Ramos (cell line): Measurements from ENCODE around the gene PRRC1.

ENCODE experiments used
- in situ Hi-C: fragments of 300-500 bp; cut with MboI; formaldehyde crosslinking; loops from one replicate; pipeline ENCODE4 v1.14.3; 2022; ENCODE audit warnings: low sequenced_read_pairs; ENCODE audit not compliant: unreplicated experiment

PRRC1 gene

DNA sequence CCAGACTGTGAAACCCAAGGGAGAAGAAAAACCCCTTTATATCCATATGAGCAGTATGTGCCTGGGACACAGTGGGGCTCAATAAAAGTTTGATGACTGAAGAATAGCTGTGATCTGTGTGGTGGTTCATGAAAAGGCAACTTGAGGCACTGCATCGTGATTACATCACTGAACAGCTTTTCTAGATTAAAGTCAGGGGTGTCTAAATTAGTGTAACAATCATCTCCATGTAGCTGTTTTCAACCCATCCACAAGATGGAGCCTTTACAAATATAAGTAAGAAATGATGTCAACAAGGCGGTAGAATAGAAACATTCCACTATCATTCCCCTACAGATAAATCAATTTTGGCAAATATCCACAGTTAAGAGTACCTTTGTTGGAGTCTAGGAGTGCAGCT, 55.5 kb downstream of the PRRC1 start:
- in situ Hi-C loops, result no loop called here

- in situ Hi-C loops, result no loop called here
Measured at GRCh38 chr5:127574852-127575679, 57.6 kb downstream of the PRRC1 start.

GRCh38 chr5:127577458-127577857, 60.0 kb downstream of the PRRC1 start:
- in situ Hi-C loops, result no loop called here

GRCh38 chr5:127580731-127581130, 63.3 kb downstream of the PRRC1 start:
- in situ Hi-C loops, result no loop called here

- in situ Hi-C loops, result no loop called here
Measured at GRCh38 chr5:127581450-127581849, 64.0 kb downstream of the PRRC1 start.

DNA sequence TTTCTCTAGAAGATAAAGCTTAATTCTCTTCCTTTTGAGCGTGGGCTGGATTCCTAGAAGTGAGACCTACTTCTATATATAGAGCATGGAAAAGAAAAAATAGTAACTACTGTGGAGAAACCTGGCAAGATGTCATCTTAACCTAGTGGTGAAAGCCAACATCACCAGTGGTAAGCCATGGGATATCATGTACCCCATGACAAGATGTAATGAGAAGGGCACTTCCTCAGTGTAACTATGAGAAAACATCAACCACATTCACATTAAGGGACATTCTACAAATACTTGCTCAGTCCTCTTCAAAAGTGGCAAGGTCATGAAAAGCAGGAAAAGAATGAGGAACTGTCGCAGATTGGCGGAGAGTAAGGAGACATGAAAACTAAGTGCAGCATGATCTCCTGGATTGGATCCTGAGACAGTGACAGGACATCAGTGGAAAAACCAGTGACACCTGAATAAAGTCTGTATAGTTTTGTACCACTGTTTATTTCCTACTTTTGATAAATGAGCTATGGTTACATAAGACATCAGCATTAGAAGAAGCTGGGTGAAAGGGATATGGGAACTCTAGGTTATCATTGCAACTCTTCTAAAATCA, 65.4 kb downstream of the PRRC1 start:
- in situ Hi-C loops, result no loop called here

DNA sequence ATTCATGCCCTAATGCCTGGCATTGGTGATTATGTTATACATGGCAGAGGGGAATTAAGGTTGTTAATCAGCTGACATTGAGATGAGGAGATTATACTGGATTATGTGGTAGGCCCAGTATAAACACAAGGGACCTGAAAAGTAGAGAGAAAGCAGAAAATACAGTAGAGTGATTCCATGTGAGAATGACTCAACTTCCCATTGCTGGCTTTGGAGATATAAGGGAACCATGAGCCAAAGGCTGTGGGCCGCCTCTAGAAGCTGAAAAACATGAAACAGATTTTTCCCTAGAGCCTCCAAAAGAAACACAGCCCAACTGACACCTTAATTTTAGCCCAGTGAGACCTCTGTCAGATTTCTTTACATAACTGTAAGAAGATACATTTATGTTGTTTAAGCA, 66.4 kb downstream of the PRRC1 start:
- in situ Hi-C loops, result no loop called here

- in situ Hi-C loops, result no loop called here
Measured at GRCh38 chr5:127585661-127586060, 68.2 kb downstream of the PRRC1 start.

- in situ Hi-C loops, result no loop called here
Measured at GRCh38 chr5:127586066-127586770, 68.8 kb downstream of the PRRC1 start.

- in situ Hi-C loops, result no loop called here
Measured at GRCh38 chr5:127586811-127587210, 69.4 kb downstream of the PRRC1 start.

DNA sequence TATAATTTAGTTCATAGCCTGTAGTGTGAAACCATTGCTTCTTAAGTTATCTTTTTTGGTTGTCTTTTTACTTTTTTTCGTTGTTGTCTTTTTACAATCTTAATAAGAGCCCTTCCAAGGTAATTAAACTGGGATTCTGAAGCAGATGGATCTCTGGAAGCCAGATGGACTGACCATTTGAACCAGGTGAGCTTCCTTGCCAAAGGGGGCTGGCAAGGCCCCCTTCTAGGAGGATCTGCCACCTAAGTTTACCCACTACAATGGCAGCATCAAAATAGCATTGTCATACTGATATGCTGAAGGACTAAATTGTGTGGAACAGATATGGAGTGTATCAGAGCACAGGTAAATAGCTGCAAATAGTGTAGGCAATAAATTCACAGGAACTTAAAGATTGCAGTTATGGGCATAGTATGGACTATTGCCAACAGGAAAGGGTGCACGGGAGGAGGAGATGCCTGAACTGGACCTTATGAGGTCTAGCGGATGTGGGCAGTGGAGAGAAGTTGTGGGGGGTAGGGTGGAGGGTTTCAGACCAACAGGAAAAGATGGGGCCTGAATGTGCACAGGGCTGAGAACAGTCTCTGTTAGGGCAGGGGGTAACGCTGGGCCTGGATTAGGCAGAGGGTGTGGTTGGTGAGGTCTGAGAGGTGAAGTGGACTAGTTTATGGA, 69.9 kb downstream of the PRRC1 start:
- in situ Hi-C loops, result no loop called here

DNA sequence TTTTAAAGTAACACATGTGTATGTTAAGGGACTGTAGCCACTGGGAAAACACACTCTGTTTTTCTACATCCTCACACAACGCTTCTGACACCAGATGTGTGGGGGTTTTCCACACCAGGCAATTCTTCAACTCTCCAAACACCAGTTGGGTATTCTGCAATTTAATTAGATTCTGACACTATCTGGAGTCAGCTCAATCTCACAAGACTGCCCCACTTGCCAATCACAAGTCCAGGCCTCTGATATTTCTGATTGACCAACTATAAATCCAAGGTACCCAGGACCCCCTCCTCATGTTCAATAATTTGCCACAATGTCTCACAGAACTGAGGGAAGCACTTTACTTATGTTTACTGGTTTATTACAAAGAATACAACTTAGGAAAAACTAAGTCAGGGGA, 70.9 kb downstream of the PRRC1 start:
- in situ Hi-C loops, result no loop called here

GRCh38 chr5:127589309-127590030, 72.0 kb downstream of the PRRC1 start:
- in situ Hi-C loops, result no loop called here

GRCh38 chr5:127590156-127590722, 72.8 kb downstream of the PRRC1 start:
- in situ Hi-C loops, result no loop called here

DNA sequence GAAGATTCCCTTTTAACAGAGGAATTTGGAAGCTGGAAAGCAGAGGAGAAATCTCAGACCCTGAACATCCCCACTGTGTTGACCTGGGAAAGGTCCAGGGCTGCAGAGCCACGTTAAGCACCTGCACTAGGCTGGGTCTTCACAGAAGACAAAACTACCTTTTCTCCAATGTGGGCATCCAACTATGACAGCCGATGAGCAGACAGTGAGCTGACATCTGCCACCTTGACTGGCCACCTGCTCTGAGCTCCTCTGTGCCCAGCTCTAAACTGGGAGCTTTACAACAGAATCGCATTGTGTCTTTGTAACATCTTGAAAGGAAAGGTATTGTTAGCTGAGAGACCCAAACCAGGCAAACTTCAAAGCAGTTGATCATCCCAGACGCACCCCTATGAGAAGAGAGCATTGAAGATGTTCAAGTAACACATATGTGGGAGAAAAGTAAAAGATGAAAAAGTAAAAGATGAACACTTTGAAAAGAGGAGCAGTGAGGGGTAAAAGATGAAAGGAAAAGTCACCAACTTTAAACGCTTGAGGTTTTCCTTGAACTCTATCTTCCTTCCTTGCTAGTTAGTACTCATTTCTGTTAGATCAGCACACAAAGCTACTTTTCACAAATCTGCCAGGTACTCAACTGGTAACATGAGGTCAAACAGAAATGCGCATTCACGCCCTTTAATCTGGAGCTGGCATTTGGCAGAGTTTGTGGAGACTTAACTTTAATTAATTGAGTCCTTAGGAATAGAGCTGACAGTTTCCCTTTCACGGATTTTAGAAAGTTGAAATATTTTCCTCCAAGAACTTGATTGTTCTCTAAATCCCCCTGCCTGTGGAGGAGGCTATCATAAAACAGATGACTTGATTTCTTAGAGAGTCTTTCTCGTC, 78.3 kb downstream of the PRRC1 start:
- in situ Hi-C loops, result no loop called here

- in situ Hi-C loops, result no loop called here
Measured at GRCh38 chr5:127596501-127596900, 79.1 kb downstream of the PRRC1 start.

DNA sequence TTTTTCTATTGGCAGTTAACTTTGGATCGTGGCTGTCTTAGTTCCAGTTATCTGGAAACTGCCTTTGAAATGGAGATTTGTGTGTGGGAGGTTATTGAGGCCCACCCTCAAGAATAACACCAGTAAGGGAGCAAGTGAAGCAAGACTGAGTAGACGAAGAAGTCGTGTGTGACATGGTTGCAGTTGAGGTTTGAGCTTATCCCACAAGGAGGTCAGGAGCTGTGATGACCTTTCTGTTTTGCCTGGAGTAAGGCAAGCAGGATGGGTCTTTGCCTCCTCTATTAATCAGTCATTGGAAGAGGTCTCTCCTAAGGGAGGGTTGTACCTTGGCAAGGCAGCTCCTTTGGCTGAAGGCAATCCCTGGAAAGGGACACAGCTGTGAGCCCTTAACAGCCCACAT, 81.9 kb downstream of the PRRC1 start:
- in situ Hi-C loops, result no loop called here

GRCh38 chr5:127599847-127600246, 82.4 kb downstream of the PRRC1 start:
- in situ Hi-C loops, result no loop called here

GRCh38 chr5:127601111-127601510, 83.7 kb downstream of the PRRC1 start:
- in situ Hi-C loops, result no loop called here
